MCF 10A (cell line): ENCODE results near the gene GRIPAP1. TPM values are rescaled to one million over a fixed set of nuclear protein-coding genes. Genes with fewer than 3 reads are reported as not detected.

Experiments used
- BruUV-seq: library from RNA; stranded (reverse); fragments of 400-500 nt; replicated peaks from 2 replicates; lab custom pipeline; 2021; lab: Mats Ljungman, UMichigan
- CTCF ChIA-PET: fragments of 300-600 bp; sonication (Branson Sonifier 250); formaldehyde crosslinking; extraction: SDS; loops from one replicate; lab custom pipeline; 2021; ENCODE audit warnings: antibody characterized with exemption, inconsistent platforms; lab: Yijun Ruan, JAX
- POLR2A ChIA-PET: fragments of 300-600, 350-650 bp; sonication (Branson Sonifier 250); formaldehyde crosslinking; extraction: SDS; loops from one replicate; lab custom pipeline; 2020; ENCODE audit warnings: antibody characterized with exemption, inconsistent platforms; lab: Yijun Ruan, JAX
- DNase-seq: peaks from one replicate; pipeline ENCODE4 v3.0.0-alpha.2; 2018; ENCODE audit not compliant: unreplicated experiment
- H3K27ac Mint-ChIP-seq: one replicate; pipeline ENCODE4 v1.8.0; 2022; ENCODE audit warnings: mild to moderate bottlenecking, low read depth, mixed read lengths; ENCODE audit not compliant: unreplicated experiment
- H3K27me3 Mint-ChIP-seq: one replicate; pipeline ENCODE4 v1.8.0; 2022; ENCODE audit warnings: mixed read lengths; ENCODE audit not compliant: insufficient read depth, unreplicated experiment
- H3K36me3 Mint-ChIP-seq: one replicate; pipeline ENCODE4 v1.8.0; 2022; ENCODE audit warnings: mild to moderate bottlenecking, moderate library complexity, mixed read lengths; ENCODE audit not compliant: insufficient read depth, unreplicated experiment
- H3K4me1 Mint-ChIP-seq: one replicate; pipeline ENCODE4 v1.8.0; 2022; ENCODE audit warnings: mixed read lengths; ENCODE audit not compliant: insufficient read depth, unreplicated experiment
- H3K4me3 Mint-ChIP-seq: one replicate; pipeline ENCODE4 v1.8.0; 2022; ENCODE audit warnings: mild to moderate bottlenecking, moderate library complexity, mixed read lengths; ENCODE audit not compliant: unreplicated experiment
- H3K9me3 Mint-ChIP-seq: one replicate; pipeline ENCODE4 v1.8.0; 2022; ENCODE audit warnings: mixed read lengths; ENCODE audit not compliant: unreplicated experiment
- intact Hi-C: fragments of 100-400 bp; cut with micrococcal nuclease; formaldehyde crosslinking; loops from 2 replicates; pipeline ENCODE4 v1.14.1; 2022
- total RNA-seq: library from RNA; stranded (reverse); gene quantifications from 2 replicates; pipeline ENCODE4 v1.2.3, GENCODE V29; 2022
- TF ChIP-seq, protein P1 (sequence below): fragments of 200-600 bp; IDR thresholded peaks from one replicate; pipeline ENCODE4 v1.8.0; 2022; ENCODE audit warnings: antibody characterized with exemption, mild to moderate bottlenecking; ENCODE audit not compliant: unreplicated experiment

GRIPAP1 gene
- total RNA-seq, 1 experiment from 2014 or later = 49.6 TPM

DNA sequence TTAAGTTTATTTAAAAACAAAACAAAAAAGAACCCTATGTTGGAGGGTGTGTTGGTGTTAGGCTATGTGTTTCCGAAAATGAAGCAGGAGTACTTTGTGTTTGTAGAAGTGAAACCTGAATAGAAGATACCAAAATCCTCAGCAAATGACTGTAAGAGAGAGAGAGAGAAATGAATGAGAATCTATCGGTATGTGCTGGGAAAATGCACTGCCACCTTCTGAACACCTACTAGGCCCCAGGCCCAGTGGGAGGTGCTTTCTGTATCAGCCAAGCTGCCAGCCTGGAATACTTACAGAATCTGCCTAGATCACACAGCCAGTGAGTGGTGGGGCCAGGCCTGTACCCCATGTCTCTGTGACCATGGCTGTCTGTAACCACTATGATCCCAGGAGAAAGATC, 68.3 kb downstream of the GRIPAP1 start:
- no TSS peak for BruUV-seq
- Mint-ChIP-seq H3K27ac (no peak overlapping the region), H3K4me1 (no peaks in the 10 kb centered on the region), H3K4me3 (no peak overlapping the region), H3K36me3 (peaks cover 62% of the 10 kb centered on the region), H3K9me3 (no peaks in the 10 kb centered on the region), H3K27me3 (no peaks in the 10 kb centered on the region)
- DNase-seq = no peak
- intact Hi-C loops = no loop called here
- POLR2A ChIA-PET = no interaction called here
- CTCF ChIA-PET = no interaction called here
- TF ChIP-seq, protein P1, sequence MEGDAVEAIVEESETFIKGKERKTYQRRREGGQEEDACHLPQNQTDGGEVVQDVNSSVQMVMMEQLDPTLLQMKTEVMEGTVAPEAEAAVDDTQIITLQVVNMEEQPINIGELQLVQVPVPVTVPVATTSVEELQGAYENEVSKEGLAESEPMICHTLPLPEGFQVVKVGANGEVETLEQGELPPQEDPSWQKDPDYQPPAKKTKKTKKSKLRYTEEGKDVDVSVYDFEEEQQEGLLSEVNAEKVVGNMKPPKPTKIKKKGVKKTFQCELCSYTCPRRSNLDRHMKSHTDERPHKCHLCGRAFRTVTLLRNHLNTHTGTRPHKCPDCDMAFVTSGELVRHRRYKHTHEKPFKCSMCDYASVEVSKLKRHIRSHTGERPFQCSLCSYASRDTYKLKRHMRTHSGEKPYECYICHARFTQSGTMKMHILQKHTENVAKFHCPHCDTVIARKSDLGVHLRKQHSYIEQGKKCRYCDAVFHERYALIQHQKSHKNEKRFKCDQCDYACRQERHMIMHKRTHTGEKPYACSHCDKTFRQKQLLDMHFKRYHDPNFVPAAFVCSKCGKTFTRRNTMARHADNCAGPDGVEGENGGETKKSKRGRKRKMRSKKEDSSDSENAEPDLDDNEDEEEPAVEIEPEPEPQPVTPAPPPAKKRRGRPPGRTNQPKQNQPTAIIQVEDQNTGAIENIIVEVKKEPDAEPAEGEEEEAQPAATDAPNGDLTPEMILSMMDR = no peak

DNA sequence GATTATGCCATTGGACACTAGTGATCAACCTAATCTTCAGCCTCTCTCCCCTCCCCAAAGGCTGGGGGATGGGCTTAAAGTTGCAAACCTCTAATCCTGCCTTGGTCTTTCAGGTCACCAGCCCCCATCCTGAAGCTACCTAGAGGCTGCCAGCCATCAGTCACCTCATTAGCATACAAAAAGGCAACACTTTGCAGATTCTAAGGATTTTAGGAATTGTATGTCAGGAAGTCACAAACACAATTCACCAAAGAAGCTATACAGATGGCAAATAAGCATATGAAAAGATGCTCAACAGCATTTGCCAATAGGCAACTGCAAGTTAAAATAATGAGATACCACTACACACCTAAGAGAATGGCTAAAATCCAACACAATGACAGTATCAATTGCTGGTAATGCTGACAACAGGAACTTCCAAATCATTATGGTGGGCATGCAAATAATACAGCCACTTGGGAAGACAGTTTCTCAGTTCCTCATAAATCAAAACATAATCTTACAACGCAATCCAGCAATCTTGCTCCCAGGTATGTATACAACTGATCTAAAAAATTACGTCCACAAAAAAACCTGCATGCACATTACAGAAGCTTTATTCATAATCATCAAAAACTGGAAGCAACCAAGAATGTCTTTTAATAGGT, 74.2 kb downstream of the GRIPAP1 start:
- POLR2A ChIA-PET = no interaction called here
- intact Hi-C loops = no loop called here
- DNase-seq = no peak
- CTCF ChIA-PET = interaction anchor here (1.6 kb wide), 1 partner anchor 18 kb away, joined by 5 read pairs; no protein-coding TSS in a partner anchor
- no peaks in the 10 kb centered on the region for H3K4me1 Mint-ChIP-seq
- no peak overlapping the region for H3K4me3 Mint-ChIP-seq
- H3K9me3 Mint-ChIP-seq = no peaks in the 10 kb centered on the region
- no peak overlapping the region for H3K27ac Mint-ChIP-seq
- peaks cover 54% of the 10 kb centered on the region for H3K36me3 Mint-ChIP-seq
- TF ChIP-seq, protein P1 = no peak
- H3K27me3 Mint-ChIP-seq = no peaks in the 10 kb centered on the region
- BruUV-seq = no TSS peak

DNA sequence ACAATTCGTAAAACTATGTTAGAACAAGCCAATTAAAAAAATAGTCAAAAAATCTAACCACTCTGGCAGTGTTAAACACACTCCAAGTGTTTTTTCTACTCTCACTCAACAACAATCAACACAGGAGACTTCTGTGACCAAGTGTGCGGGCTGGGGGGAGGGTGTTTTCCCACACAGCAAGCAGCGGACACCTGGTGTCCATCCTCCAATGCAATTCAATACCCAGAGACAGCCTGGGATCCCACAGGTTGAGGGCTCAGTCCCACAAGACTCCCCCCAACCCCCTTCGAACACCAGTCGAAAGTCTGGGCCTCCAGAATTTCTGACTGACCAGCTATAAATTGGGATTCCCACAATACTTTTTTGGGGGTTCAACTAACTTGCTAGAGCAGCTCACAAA, 74.9 kb downstream of the GRIPAP1 start:
- no TSS peak for BruUV-seq
- CTCF ChIA-PET = interaction anchor here (0.6 to 1.6 kb wide), 2 partner anchors 9 to 19 kb away, joined by 4 to 5 read pairs; no protein-coding TSS in a partner anchor
- intact Hi-C loops = no loop called here
- H3K9me3 Mint-ChIP-seq = no peaks in the 10 kb centered on the region
- H3K4me1 Mint-ChIP-seq = no peaks in the 10 kb centered on the region
- POLR2A ChIA-PET = no interaction called here
- no peak overlapping the region for H3K4me3 Mint-ChIP-seq
- TF ChIP-seq, protein P1 = no peak
- H3K36me3 Mint-ChIP-seq = peaks cover 50% of the 10 kb centered on the region
- DNase-seq = no peak
- no peaks in the 10 kb centered on the region for H3K27me3 Mint-ChIP-seq
- H3K27ac Mint-ChIP-seq = no peak overlapping the region

DNA sequence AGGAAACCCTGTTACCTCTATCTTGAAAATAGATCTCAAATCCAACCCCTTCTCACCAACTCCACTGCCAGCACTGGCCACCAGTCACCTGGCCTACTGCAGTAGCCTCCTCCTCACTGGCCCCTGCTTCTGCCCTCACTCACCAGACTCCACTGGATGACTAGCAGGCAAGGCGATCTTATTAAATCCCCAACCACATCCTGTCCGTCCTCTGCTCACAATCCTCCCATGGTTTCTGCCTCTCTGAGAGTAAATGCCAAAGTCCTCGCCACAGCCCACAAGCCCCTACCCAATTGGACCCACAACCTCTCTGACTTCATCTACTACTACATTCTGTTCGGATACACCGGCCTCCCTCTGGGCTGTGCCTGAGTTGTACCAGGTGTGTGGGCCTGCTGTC, 77.8 kb downstream of the GRIPAP1 start:
- intact Hi-C loops = no loop called here
- Mint-ChIP-seq H3K4me1 (peaks cover 10% of the 10 kb centered on the region), H3K27ac (no peak overlapping the region), H3K9me3 (no peaks in the 10 kb centered on the region), H3K4me3 (no peak overlapping the region), H3K36me3 (peaks cover 33% of the 10 kb centered on the region), H3K27me3 (no peaks in the 10 kb centered on the region)
- POLR2A ChIA-PET = no interaction called here
- no TSS peak for BruUV-seq
- CTCF ChIA-PET = interaction anchor here (0.5 to 0.6 kb wide), 3 partner anchors 22 to 914 kb away, joined by 3 read pairs; no protein-coding TSS in a partner anchor
- DNase-seq = no peak
- TF ChIP-seq, protein P1 = no peak
